Thoracic aorta (tissue), 2 donors: Measurements from ENCODE around the gene NAA80. TPM values are rescaled to one million over a fixed set of nuclear protein-coding genes. Genes with fewer than 3 reads are reported as not detected.
"Not testable (repeated sequence)": the region's sequence is repeated elsewhere in the genome, so short reads cannot be mapped to it uniquely, and the experiment has no call there.

ENCODE experiments used
- ATAC-seq: fragments of 150-250 bp; one replicate; pipeline ENCODE4 v1.8.0; 2017; ENCODE audit warnings: low read depth; ENCODE audit not compliant: insufficient number of reproducible peaks, low FRiP score
- DNase-seq: peaks from one replicate; pipeline ENCODE4 v3.0.0-alpha.2; 2020; ENCODE audit warnings: low spot score
- H3K27ac ChIP-seq, 2 donors: fragments of 200-600 bp; sonication (generic); 1 replicate in 1 of 2; 2 replicates in 1 of 2; pipeline ENCODE4 v1.5.1; 2016; ENCODE audit warnings: mild to moderate bottlenecking in 2 of 2, moderate library complexity in 2 of 2
- H3K27me3 ChIP-seq: fragments of 200-600 bp; sonication (generic); replicated peaks from 2 replicates; pipeline ENCODE4 v1.6.0; 2016; ENCODE audit warnings: mild to moderate bottlenecking; ENCODE audit not compliant: insufficient read depth
- H3K36me3 ChIP-seq: fragments of 200-600 bp; sonication (generic); one replicate; pipeline ENCODE4 v1.5.1; 2016
- H3K4me1 ChIP-seq, 2 donors: fragments of 200-600 bp; sonication (generic); 1 replicate in 1 of 2; 2 replicates in 1 of 2; pipeline versions ENCODE4 v1.5.1 to v1.6.0; 2016; ENCODE audit warnings: low read depth in 2 of 2, mild to moderate bottlenecking in 1 of 2; ENCODE audit not compliant: control insufficient read depth in 1 of 2
- H3K4me3 ChIP-seq: fragments of 200-600 bp; sonication (generic); 2 replicates; pipeline ENCODE4 v1.5.1; 2016; ENCODE audit warnings: mild to moderate bottlenecking
- H3K9me3 ChIP-seq: fragments of 200-600 bp; sonication (generic); 2 replicates; pipeline ENCODE4 v1.5.1; 2016
- total RNA-seq, 2 donors: library from RNA; depleted of rRNA; stranded (reverse); fragments of >200 nt; gene quantifications; one replicate each; pipeline versions ENCODE4 v1.1.0 to v1.2.3, GENCODE V29; 2016
- TF ChIP-seq, protein P1 (sequence below): fragments of 200-600 bp; sonication (generic); IDR thresholded peaks from one replicate; pipeline ENCODE4 v1.5.1; 2019; ENCODE audit warnings: antibody characterized with exemption

NAA80 gene
- total RNA-seq, 2 donors from 2014 or later, result 8.3 to 8.7 TPM

DNA sequence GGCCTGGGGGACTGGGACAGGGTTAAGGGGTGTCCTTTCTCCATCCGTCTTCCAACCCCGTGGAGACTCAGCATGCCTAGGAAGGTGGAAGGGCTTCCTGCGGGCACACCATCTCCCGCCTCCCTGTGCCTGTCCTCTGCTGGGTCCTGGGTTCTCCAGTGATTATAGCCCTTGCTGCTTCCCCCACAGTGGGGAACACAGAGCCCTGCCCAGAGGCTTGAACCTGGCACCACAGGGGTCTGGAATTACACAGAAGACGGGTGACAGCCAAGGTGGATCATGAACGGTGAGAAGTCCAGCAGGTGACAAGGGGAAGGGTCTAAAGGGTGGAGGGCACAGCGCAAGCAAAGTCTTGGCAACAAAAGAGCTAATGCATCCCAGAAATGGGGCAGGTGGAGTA lies 36.4 kb downstream of the NAA80 start:
- DNase-seq, result no peak
- H3K9me3 ChIP-seq, result no peaks in the 10 kb centered on the region
- TF ChIP-seq, protein P1, sequence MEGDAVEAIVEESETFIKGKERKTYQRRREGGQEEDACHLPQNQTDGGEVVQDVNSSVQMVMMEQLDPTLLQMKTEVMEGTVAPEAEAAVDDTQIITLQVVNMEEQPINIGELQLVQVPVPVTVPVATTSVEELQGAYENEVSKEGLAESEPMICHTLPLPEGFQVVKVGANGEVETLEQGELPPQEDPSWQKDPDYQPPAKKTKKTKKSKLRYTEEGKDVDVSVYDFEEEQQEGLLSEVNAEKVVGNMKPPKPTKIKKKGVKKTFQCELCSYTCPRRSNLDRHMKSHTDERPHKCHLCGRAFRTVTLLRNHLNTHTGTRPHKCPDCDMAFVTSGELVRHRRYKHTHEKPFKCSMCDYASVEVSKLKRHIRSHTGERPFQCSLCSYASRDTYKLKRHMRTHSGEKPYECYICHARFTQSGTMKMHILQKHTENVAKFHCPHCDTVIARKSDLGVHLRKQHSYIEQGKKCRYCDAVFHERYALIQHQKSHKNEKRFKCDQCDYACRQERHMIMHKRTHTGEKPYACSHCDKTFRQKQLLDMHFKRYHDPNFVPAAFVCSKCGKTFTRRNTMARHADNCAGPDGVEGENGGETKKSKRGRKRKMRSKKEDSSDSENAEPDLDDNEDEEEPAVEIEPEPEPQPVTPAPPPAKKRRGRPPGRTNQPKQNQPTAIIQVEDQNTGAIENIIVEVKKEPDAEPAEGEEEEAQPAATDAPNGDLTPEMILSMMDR, result no peak
- H3K4me1 ChIP-seq, result peaks cover 32 to 80% of the 10 kb centered on the region in 2 donors
- no peak overlapping the region for H3K4me3 ChIP-seq
- H3K36me3 ChIP-seq, result peaks cover 13% of the 10 kb centered on the region
- no peak for ATAC-seq
- H3K27ac ChIP-seq, result peak overlapping the region; percentile 98
- H3K27me3 ChIP-seq, result no peaks in the 10 kb centered on the region

DNA sequence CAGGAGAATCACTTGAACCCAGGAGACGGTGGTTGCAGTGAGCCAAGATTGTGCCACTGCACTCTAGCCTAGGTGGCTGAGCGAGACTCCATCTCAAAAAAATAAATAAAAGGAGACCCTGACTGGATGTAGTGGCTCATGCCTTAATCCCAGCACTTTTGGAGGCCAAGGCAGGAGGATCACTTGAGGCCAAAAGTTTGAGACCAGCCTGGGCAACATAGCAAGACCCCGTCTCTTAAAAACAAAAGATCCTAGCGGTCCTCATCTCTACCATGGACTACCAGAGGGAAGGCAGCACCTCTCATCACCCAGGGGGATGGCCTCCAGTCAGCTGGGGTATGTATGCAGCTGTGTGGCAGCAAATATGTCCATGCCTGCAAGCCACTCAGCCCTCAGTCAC lies 37.0 kb downstream of the NAA80 start:
- H3K4me3 ChIP-seq, H3K27me3 ChIP-seq, ATAC-seq, DNase-seq, H3K9me3 ChIP-seq: not testable (repeated sequence)
- Histone ChIP-seq H3K27ac (peak overlapping the region; percentile 97 to 98), H3K36me3 (peaks cover 18% of the 10 kb centered on the region), H3K4me1 (peaks cover 32 to 75% of the 10 kb centered on the region in 2 donors)

DNA sequence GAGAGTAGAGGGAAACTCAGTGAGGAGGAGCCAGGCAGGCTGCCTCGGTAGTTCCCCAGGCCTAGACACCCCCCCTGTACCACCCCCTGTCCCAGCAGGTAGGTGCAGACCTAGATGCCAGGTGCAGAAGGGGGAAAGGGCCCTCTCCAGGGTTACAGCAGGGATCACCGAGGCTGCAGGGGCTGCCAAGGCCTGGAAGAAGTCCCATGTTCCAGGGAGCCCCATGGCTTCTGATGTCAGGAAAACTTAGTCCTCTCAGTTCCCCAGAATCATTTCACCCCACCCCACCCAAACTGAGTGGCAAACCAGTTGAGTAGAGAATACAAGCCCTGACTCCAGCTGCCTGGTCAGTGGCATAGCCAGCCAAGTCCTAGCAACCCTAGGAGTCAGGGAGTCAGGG lies 37.7 kb downstream of the NAA80 start:
- peaks cover 29 to 68% of the 10 kb centered on the region in 2 donors for H3K4me1 ChIP-seq
- peaks cover 25% of the 10 kb centered on the region for H3K36me3 ChIP-seq
- DNase-seq, result no peak
- TF ChIP-seq, protein P1, result no peak
- H3K27me3 ChIP-seq, result no peaks in the 10 kb centered on the region
- H3K9me3 ChIP-seq, result no peaks in the 10 kb centered on the region
- H3K4me3 ChIP-seq, result no peak overlapping the region
- ATAC-seq, result no peak
- H3K27ac ChIP-seq, result peak overlapping the region; percentile 97 to 98

DNA sequence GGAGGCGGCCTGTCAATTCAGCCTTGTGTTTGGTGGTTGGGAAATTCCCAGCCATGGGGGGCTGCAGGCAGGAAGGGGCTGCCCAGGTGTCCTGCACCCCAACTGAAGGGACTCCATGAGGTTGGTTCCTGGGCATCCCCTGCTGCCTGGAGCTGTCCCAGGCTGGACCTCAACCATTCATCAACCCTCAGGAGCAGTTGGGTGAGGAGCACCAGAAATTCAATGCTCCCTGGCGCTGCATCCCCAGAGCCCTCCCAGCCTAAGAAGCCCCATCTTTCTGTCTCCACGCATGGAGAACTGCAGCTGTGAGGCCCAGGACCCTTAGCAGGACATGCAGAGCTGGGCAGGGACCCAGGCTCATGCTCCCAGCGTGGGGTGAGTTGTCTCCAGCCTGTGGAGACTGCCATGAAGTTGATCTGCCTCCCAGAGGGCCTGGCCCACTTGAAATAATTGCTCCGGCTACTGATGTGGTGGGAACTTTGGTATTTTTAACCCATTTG lies 38.2 kb downstream of the NAA80 start:
- Histone ChIP-seq H3K9me3 (no peaks in the 10 kb centered on the region), H3K27me3 (no peaks in the 10 kb centered on the region), H3K27ac (peak overlapping the region; percentile 97 to 98), H3K4me3 (peak overlapping the region; percentile 68), H3K36me3 (peaks cover 30% of the 10 kb centered on the region), H3K4me1 (peaks cover 24 to 63% of the 10 kb centered on the region in 2 donors)
- no peak for ATAC-seq
- TF ChIP-seq, protein P1, result no peak
- no peak for DNase-seq

DNA sequence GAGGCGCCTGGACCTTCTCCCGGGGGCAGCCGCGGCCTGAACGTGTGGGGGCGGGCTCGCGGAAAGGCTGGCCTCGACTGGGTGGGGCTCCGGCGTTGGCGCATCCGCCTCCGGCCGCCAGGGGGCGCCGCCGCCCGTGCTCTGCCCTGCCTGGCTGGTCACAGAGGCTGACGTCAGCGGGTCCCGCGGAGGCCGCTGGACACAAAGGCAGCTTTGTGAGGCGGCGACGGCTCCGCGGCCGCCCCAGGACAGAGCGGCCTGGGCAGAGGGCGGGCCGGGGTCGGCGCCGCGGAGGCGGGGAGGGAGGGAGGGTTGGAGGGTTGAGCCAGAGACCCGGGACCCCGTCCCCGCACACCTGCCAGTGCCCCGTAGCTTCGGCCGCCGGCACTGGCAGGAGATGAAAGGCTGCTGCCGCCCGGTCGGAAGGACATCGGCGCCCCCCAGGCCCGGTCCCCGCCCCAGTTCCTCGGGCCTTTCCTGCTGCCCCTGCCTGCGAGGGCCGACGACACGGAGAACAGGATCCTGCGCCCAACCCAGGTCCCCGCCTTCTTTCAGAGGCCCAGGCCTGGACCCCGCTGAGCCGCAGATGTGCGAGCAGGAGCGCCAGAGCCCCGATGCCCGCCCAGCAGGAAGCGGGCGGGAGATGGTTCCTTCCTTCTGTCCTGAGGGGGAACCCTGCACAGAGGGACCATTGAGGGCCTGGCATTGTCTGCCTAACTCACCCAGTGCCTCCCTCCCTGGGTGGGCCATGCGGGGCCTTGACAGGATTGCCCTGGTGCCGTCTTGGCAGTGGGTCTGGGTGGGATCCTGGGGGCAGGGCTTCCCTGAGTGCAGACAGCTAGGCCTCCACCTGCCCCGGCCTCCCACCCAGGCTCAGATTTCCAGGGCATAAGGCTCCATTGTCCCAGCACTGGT lies 38.9 kb downstream of the NAA80 start:
- H3K9me3 ChIP-seq, result no peaks in the 10 kb centered on the region
- peaks cover 24 to 60% of the 10 kb centered on the region in 2 donors for H3K4me1 ChIP-seq
- H3K4me3 ChIP-seq, result peak overlapping the region; percentile 68
- no peaks in the 10 kb centered on the region for H3K27me3 ChIP-seq
- DNase-seq (peak; percentile 75), ATAC-seq (peak; percentile 59)
- TF ChIP-seq, protein P1, result peak; percentile 100
- peak overlapping the region; percentile 97 to 98 for H3K27ac ChIP-seq
- peaks cover 34% of the 10 kb centered on the region for H3K36me3 ChIP-seq
